DND-41 (cell line): ENCODE results near the gene NXPH4.

Experiments
- ATAC-seq: fragments of 200-7000 bp; cut with Tn5 transposase; 3 replicates; pipeline ENCODE4 v1.9.1; 2021; ENCODE audit warnings: low read depth; ENCODE audit not compliant: insufficient read depth
- DNase-seq: peaks from one replicate; pipeline ENCODE4 v3.0.0-alpha.2; 2020
- H2AFZ ChIP-seq: 2 replicates; pipeline ENCODE4 v1.6.0; 2012; ENCODE audit warnings: low read depth, low read length
- H3K27ac ChIP-seq: 2 replicates; pipeline ENCODE4 v1.5.1; 2012; ENCODE audit warnings: low read length, inconsistent platforms
- H3K27me3 ChIP-seq: fragments of 200-600 bp; sonication (generic); 2 replicates; pipeline ENCODE4 v1.6.0; 2012; ENCODE audit warnings: low read length, mild to moderate bottlenecking, inconsistent platforms; ENCODE audit not compliant: insufficient read depth, poor library complexity
- H3K36me3 ChIP-seq: 2 replicates; pipeline ENCODE4 v1.5.1; 2012; ENCODE audit warnings: low read length, inconsistent platforms; ENCODE audit not compliant: insufficient read depth
- H3K4me1 ChIP-seq: 2 replicates; pipeline ENCODE4 v1.5.1; 2012; ENCODE audit warnings: mild to moderate bottlenecking, low read length; ENCODE audit not compliant: insufficient read depth
- H3K4me2 ChIP-seq: 2 replicates; pipeline ENCODE4 v1.6.0; 2012; ENCODE audit warnings: mild to moderate bottlenecking, moderate library complexity, low read length, inconsistent platforms; ENCODE audit not compliant: insufficient read depth
- H3K4me3 ChIP-seq, 2 experiments: fragments of 200-600 bp in 1 of 2; shearing (Covaris generic) in 1 of 2; 2 replicates each; pipeline ENCODE4 v1.5.1; 2012 to 2016; ENCODE audit warnings: inconsistent platforms in 2 of 2, low read length in 2 of 2, mild to moderate bottlenecking in 2 of 2, low read depth in 1 of 2, moderate library complexity in 1 of 2
- H3K79me2 ChIP-seq: 2 replicates; pipeline ENCODE4 v1.6.0; 2012; ENCODE audit warnings: low read length, inconsistent platforms; ENCODE audit not compliant: insufficient read depth
- H3K9ac ChIP-seq: 2 replicates; pipeline ENCODE4 v1.6.0; 2012; ENCODE audit warnings: low read depth, mild to moderate bottlenecking, inconsistent platforms, low read length, moderate library complexity
- H3K9me3 ChIP-seq: 2 replicates; pipeline ENCODE4 v1.5.1; 2012; ENCODE audit warnings: low read length, moderate library complexity, mild to moderate bottlenecking, inconsistent platforms; ENCODE audit not compliant: insufficient read depth, severe bottlenecking
- H4K20me1 ChIP-seq: 2 replicates; pipeline ENCODE4 v1.6.0; 2012; ENCODE audit warnings: low read length; ENCODE audit not compliant: insufficient read depth
- CTCF ChIP-seq: IDR thresholded peaks from 2 replicates; pipeline ENCODE4 v1.5.1; 2012; ENCODE audit warnings: borderline replicate concordance, low read length, moderate library complexity, mild to moderate bottlenecking; ENCODE audit not compliant: poor library complexity, severe bottlenecking; ENCODE audit errors: extremely low read depth
- EZH2 ChIP-seq: IDR thresholded peaks from 3 replicates; pipeline ENCODE4 v1.6.1; 2012; ENCODE audit warnings: borderline replicate concordance, low read depth, mild to moderate bottlenecking, moderate library complexity, low read length, inconsistent platforms; ENCODE audit not compliant: severe bottlenecking

NXPH4 gene

GRCh38 chr12:57242329-57242690 is 25.7 kb downstream of the NXPH4 start:
- H3K27ac ChIP-seq = no peak overlapping the region
- H3K79me2 ChIP-seq = no peaks in the 10 kb centered on the region
- H3K9me3 ChIP-seq = no peaks in the 10 kb centered on the region
- H3K4me1 ChIP-seq = peaks cover 37% of the 10 kb centered on the region
- no peaks in the 10 kb centered on the region for H3K36me3 ChIP-seq
- no peak overlapping the region for H2AFZ ChIP-seq
- H3K4me3 ChIP-seq = peak overlapping the region in 1 of 2 experiments; percentile 73; a peak in 1 of 4 replicates
- H4K20me1 ChIP-seq = peaks cover 8% of the 10 kb centered on the region; the same call in 1 of the 2 replicates
- no peak for DNase-seq
- H3K27me3 ChIP-seq = peaks cover 14% of the 10 kb centered on the region
- peak overlapping the region; percentile 99; the same call in 1 of the 2 replicates for H3K4me2 ChIP-seq
- H3K9ac ChIP-seq = no peak overlapping the region
- ATAC-seq = no peak
- TF ChIP-seq EZH2 = no peak
- no peak for TF ChIP-seq CTCF

- peak; percentile 25 for ATAC-seq
- Histone ChIP-seq H3K9me3 (no peaks in the 10 kb centered on the region), H3K27ac (0 out of 2 replicates have a peak overlapping the region, but pooled peaks have one; percentile 35), H4K20me1 (peaks cover 8% of the 10 kb centered on the region; the same call in 1 of the 2 replicates), H3K4me2 (peak overlapping the region; percentile 99), H3K79me2 (no peaks in the 10 kb centered on the region), H3K9ac (peak overlapping the region; percentile 60), H3K27me3 (peaks cover 14% of the 10 kb centered on the region), H3K4me3 (peak overlapping the region; percentile 39 to 73; a peak in 3 of 4 replicates), H3K36me3 (no peaks in the 10 kb centered on the region), H3K4me1 (peaks cover 37% of the 10 kb centered on the region), H2AFZ (peak overlapping the region; percentile 79)
- TF ChIP-seq EZH2 (no peak), CTCF (peak; percentile 88)
- DNase-seq = peak; percentile 79
These were observed 26.3 kb downstream of the NXPH4 start for GRCh38 chr12:57242691-57243454.

- peak; percentile 61 for ATAC-seq
- Histone ChIP-seq H3K4me2 (peak overlapping the region; percentile 99), H3K4me1 (peaks cover 36% of the 10 kb centered on the region), H3K27ac (no peak overlapping the region), H3K4me3 (peak overlapping the region; percentile 39 to 73; a peak in 3 of 4 replicates), H3K27me3 (peaks cover 14% of the 10 kb centered on the region), H4K20me1 (peaks cover 8% of the 10 kb centered on the region; the same call in 1 of the 2 replicates), H3K79me2 (no peaks in the 10 kb centered on the region), H2AFZ (peak overlapping the region; percentile 79), H3K9me3 (no peaks in the 10 kb centered on the region), H3K9ac (peak overlapping the region; percentile 60), H3K36me3 (no peaks in the 10 kb centered on the region)
- TF ChIP-seq EZH2 (no peak), CTCF (peak; percentile 91)
- DNase-seq = peak; percentile 90
These were observed 27.1 kb downstream of the NXPH4 start for GRCh38 chr12:57243521-57244311.
